GM12878 (cell line): ENCODE data around the gene CACNA1I. TPM values are rescaled to one million over a fixed set of nuclear protein-coding genes. Genes with fewer than 3 reads are reported as not detected.

Experiments used
- ATAC-seq: fragments of 200-7000 bp; cut with Tn5 transposase; 3 replicates; pipeline ENCODE4 v1.9.1; 2020; ENCODE audit warnings: mild to moderate bottlenecking, moderate library complexity
- BruUV-seq: library from RNA; stranded (reverse); fragments of 400-500 nt; replicated peaks from 2 replicates; lab custom pipeline; 2021; lab: Mats Ljungman, UMichigan
- CTCF ChIA-PET: fragments of 300-600 bp; sonication (Branson Sonifier 250); formaldehyde crosslinking; extraction: SDS; loops from one replicate; lab custom pipeline; 2021; ENCODE audit warnings: inconsistent platforms; lab: Yijun Ruan, JAX
- POLR2A ChIA-PET: fragments of 350-600 bp; formaldehyde crosslinking; extraction: SDS; loops from one replicate; lab custom pipeline; 2021; ENCODE audit warnings: inconsistent platforms; lab: Charles Lee
- RAD21 ChIA-PET: fragments of 300-600 bp; sonication (Branson Sonifier 250); formaldehyde crosslinking; loops from one replicate; lab custom pipeline; 2023; ENCODE audit warnings: antibody characterized with exemption; ENCODE audit not compliant: unreplicated experiment; lab: Charles Lee
- SMC1A ChIA-PET: fragments of 300-600 bp; sonication (Branson Sonifier 250); formaldehyde crosslinking; loops from one replicate; lab custom pipeline; 2023; ENCODE audit not compliant: unreplicated experiment, uncharacterized antibody; lab: Charles Lee
- DNase-seq: peaks from one replicate; pipeline ENCODE4 v3.0.0-alpha.2; 2011; ENCODE audit warnings: low read depth, low spot score
- FAIRE-seq: peaks from 3 replicates; lab custom pipeline; 2011; peaks lifted over from hg19 to GRCh38; lab: Jason Lieb, UNC
- H2AFZ ChIP-seq: 2 replicates; pipeline ENCODE4 v1.6.0; 2011; ENCODE audit warnings: low read depth, low read length, control low read depth; ENCODE audit not compliant: control insufficient read depth
- H3K27ac ChIP-seq: 2 replicates; pipeline ENCODE4 v1.5.1; 2011; ENCODE audit warnings: control low read depth; ENCODE audit not compliant: control insufficient read depth, insufficient read depth
- H3K27me3 ChIP-seq, 2 experiments: replicated peaks in 1 of 2; 2 replicates each; pipeline versions ENCODE4 v1.6.0 to v1.6.1; 2011; ENCODE audit warnings: low read length in 1 of 2; ENCODE audit not compliant: control insufficient read depth in 2 of 2, insufficient read depth in 2 of 2
- H3K36me3 ChIP-seq, 2 experiments: 2 replicates each; pipeline ENCODE4 v1.5.1; 2011; ENCODE audit warnings: low read length in 1 of 2; ENCODE audit not compliant: control insufficient read depth in 2 of 2, insufficient read depth in 2 of 2
- H3K4me1 ChIP-seq: 2 replicates; pipeline ENCODE4 v1.6.1; 2011; ENCODE audit warnings: mild to moderate bottlenecking, low read length, moderate library complexity, mixed read lengths; ENCODE audit not compliant: control insufficient read depth, insufficient read depth
- H3K4me2 ChIP-seq: 2 replicates; pipeline ENCODE4 v1.6.0; 2011; ENCODE audit warnings: control low read depth; ENCODE audit not compliant: control insufficient read depth, insufficient read depth
- H3K4me3 ChIP-seq: fragments of 200-600 bp; sonication (generic); 2 replicates; pipeline ENCODE4 v1.5.1; 2016
- H3K79me2 ChIP-seq: 2 replicates; pipeline ENCODE4 v1.6.0; 2011; ENCODE audit warnings: low read length; ENCODE audit not compliant: control insufficient read depth, insufficient read depth
- H3K9ac ChIP-seq: 2 replicates; pipeline ENCODE4 v1.8.0; 2011; ENCODE audit warnings: low read length, control low read depth, mixed read lengths; ENCODE audit not compliant: control insufficient read depth, insufficient read depth
- H3K9me3 ChIP-seq: replicated peaks from 3 replicates; pipeline ENCODE4 v1.5.1; 2011; ENCODE audit warnings: mild to moderate bottlenecking, low read length; ENCODE audit not compliant: control insufficient read depth, insufficient read depth
- H4K20me1 ChIP-seq: 2 replicates; pipeline ENCODE4 v1.6.0; 2011; ENCODE audit not compliant: control insufficient read depth, insufficient read depth
- E2F8 ChIP-seq: fragments of 450-650 bp; IDR thresholded peaks from 2 replicates; pipeline ENCODE4 v1.6.1; 2018; ENCODE audit warnings: mild to moderate bottlenecking, low read depth, moderate library complexity; ENCODE audit not compliant: partially characterized antibody
- NR2C2 ChIP-seq: IDR thresholded peaks from 2 replicates; pipeline ENCODE4 v1.6.1; 2011; ENCODE audit warnings: borderline replicate concordance, low read depth; ENCODE audit not compliant: control insufficient read depth, insufficient read length
- RAD21 ChIP-seq: IDR thresholded peaks from 2 replicates; pipeline ENCODE4 v1.6.1; 2011; ENCODE audit warnings: mild to moderate bottlenecking, low read depth, low read length, moderate library complexity; ENCODE audit not compliant: insufficient read depth
- RELA ChIP-seq: fragments of 450-650 bp; IDR thresholded peaks from 2 replicates; pipeline ENCODE4 v1.8.0; 2014; ENCODE audit warnings: borderline replicate concordance; ENCODE audit not compliant: partially characterized antibody
- REST ChIP-seq: IDR thresholded peaks from 2 replicates; pipeline ENCODE4 v1.6.1; 2012; ENCODE audit warnings: mild to moderate bottlenecking, low read depth, low read length
- ZBTB33 ChIP-seq: fragments of 450-650 bp; IDR thresholded peaks from 2 replicates; pipeline ENCODE4 v1.6.1; 2017; ENCODE audit warnings: mild to moderate bottlenecking
- ZSCAN29 ChIP-seq: fragments of 450-650 bp; IDR thresholded peaks from 2 replicates; pipeline ENCODE4 v1.6.1; 2017; ENCODE audit warnings: mild to moderate bottlenecking, moderate library complexity
- WGBS: methylation state at CpG from one replicate; pipeline ENCODE4 v1.1.6; 2016; ENCODE audit warnings: low lambda C conversion rate; ENCODE audit not compliant: insufficient replicate concordance, insufficient coverage; ENCODE audit errors: missing lambda C conversion rate; 5-methylcytosine and 5-hydroxymethylcytosine counted together
- in situ Hi-C: fragments of 300-500 bp; cut with MboI; formaldehyde crosslinking; loops from 9 replicates; pipeline ENCODE4 v1.14.3; 2018; ENCODE audit warnings: mixed read lengths
- intact Hi-C: fragments of 100-400 bp; cut with micrococcal nuclease; formaldehyde crosslinking; loops from one replicate; pipeline ENCODE4 v1.14.2; 2022; ENCODE audit not compliant: unreplicated experiment
- polyA plus RNA-seq, 11 experiments: library from polyadenylated mRNA; depleted of rRNA in 4 of 11; unstranded in 6 of 11; stranded (reverse) in 5 of 11; fragments of >200 nt; fragmentation: Nextera tagmentation in 4 of 11; fragmentation: Illumina TruSeq in 1 of 11; extraction: Ambion mirVana in 4 of 11; extraction: Trizol in 1 of 11; gene quantifications; 1 replicate in 1 of 11; 2 replicates in 10 of 11; pipeline versions ENCODE4 v1.2.1 to v1.2.3, GENCODE V29; 2011 to 2016; ENCODE audit warnings: inconsistent platforms in 2 of 11, missing spikeins in 2 of 11, low read depth in 1 of 11
- total RNA-seq, 4 experiments: library from RNA; depleted of rRNA in 3 of 4; stranded (reverse); fragments of >200 nt in 3 of 4; fragmentation: Illumina TruSeq in 1 of 4; extraction: Trizol in 1 of 4; gene quantifications; 2 replicates each; pipeline versions ENCODE4 v1.2.1 to v1.2.3, GENCODE V29; 2013 to 2021

Gene CACNA1I
- total and polyA plus RNA-seq, 10 of the 15 experiments (the other 5 are each of a cell fraction or from before 2014, with no cell fraction given): 0.01 to 0.03 TPM; not detected in 8

- H3K4me3 ChIP-seq: no peak overlapping the region
- TF ChIP-seq NR2C2 (no peak), RAD21 (no peak), ZBTB33 (no peak), E2F8 (no peak), RELA (no peak), ZSCAN29 (no peak), REST (no peak)
- no peaks in the 10 kb centered on the region for H3K36me3 ChIP-seq
- no peak for ATAC-seq
- H3K9me3 ChIP-seq: peaks cover 3% of the 10 kb centered on the region; the same call in 2 of the 3 replicates
- in situ Hi-C loops (no loop called here), intact Hi-C loops (no loop called here)
- ChIA-PET POLR2A (interaction anchor here (0.7 kb wide), 1 partner anchor 282 kb away, joined by 6 read pairs; no protein-coding TSS in a partner anchor), CTCF (interaction anchor here (0.6 to 1.0 kb wide), 3 partner anchors 87 to 421 kb away, joined by 3 to 5 read pairs (median 4); no protein-coding TSS in a partner anchor), RAD21 (interaction anchor here (1.3 kb wide), 1 partner anchor 409 kb away, joined by 7 read pairs; no protein-coding TSS in a partner anchor), SMC1A (no interaction called here)
- H3K27ac ChIP-seq: no peak overlapping the region
- no peak overlapping the region for H3K4me2 ChIP-seq
- no peak overlapping the region for H3K9ac ChIP-seq
- no peaks in the 10 kb centered on the region for H3K79me2 ChIP-seq
- H2AFZ ChIP-seq: no peak overlapping the region
- DNase-seq: no peak
- BruUV-seq: no TSS peak
- H3K27me3 ChIP-seq: peaks cover 3 to 4% of the 10 kb centered on the region in 2 experiments
- no peaks in the 10 kb centered on the region; the same call in 1 of the 2 replicates for H3K4me1 ChIP-seq
- H4K20me1 ChIP-seq: no peaks in the 10 kb centered on the region
- no peak for FAIRE-seq
- 8% methylated on average over 9 of the region's 9 CpGs for WGBS
These were observed 45.5 kb downstream of the CACNA1I start for GRCh38 chr22:39616051-39616450.
